Stimulated activated CD8-positive, alpha-beta memory T cell treated with anti-CD3 and anti-CD28 coated beads, Interleukin-7, amount 100 ng/mL, for 4 hours (primary cell): ENCODE measurements around the gene ANKRD11.

Source experiments
- DNase-seq, 2 donors: peaks; one replicate each; pipeline ENCODE4 v3.0.0-alpha.2; 2020; ENCODE audit warnings: low read depth in 2 of 2

ANKRD11 gene

DNA sequence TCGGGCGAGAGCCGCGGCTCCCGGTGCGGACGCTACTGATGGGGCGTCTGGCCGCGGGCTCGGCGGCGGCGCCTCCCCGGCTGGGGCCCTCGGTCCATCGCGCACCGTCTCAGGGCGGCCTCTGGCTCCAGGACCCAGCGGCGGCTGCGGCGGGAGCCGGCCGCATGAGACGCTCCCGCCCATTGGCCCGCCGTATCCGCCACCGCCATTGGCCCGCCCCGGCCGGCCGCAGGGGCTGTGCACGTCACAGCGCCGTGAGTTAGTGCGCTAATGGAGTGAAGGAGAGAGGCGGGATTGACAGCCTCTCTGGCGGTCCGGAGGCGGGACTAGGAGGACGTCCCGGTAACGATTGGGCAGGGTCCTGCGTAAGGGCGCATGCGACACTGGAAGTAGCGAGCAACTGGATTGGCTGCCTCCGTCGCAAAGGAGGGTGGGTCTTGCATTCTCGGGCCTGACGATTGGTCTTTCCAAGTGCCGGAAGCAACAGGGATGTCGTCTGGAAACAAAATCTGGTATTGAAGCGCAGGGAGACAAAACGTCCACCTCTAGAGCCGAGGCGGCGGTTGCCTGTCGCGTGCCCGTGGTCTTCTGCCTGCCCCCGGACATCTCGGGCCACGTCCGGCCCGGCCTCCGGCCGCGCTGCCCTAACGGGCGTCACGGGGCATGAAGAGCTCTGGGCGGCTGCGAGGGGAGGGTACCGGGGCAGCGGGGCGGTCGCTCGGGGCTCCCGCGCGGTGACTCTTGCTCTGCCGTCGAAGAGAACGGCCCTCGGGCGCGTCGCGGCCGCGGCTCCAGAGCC lies at the start of gene ANKRD11:
ANKRD11 (minus strand) TSS at position 123 of the 799 bp plus-strand sequence. CDS start 173,542 bp downstream, outside the sequence.
- peak; percentile 99 for DNase-seq

- no peak for DNase-seq
These were observed 47.9 kb upstream of the ANKRD11 start for GRCh38 chr16:89538286-89538685.

DNA sequence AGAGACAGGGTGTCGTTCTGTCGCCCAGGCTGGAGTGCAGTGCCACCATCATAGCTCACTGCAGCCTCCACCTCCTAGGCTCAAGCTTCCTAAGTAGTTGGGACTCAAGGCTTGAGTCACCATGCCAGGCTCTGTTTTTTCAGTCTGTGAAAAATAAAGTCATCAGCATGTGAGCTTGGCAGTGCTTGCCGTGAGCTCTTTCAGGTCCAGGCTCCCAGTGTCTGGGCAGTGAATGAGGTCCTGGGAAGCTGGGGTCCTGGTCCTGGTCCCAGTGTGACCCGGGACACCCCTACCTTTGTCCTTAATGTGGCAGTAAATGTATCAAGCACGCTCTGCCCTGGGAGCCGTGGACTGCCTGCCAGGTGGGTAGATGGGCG lies 47.2 kb upstream of the ANKRD11 start:
- no peak for DNase-seq

DNA sequence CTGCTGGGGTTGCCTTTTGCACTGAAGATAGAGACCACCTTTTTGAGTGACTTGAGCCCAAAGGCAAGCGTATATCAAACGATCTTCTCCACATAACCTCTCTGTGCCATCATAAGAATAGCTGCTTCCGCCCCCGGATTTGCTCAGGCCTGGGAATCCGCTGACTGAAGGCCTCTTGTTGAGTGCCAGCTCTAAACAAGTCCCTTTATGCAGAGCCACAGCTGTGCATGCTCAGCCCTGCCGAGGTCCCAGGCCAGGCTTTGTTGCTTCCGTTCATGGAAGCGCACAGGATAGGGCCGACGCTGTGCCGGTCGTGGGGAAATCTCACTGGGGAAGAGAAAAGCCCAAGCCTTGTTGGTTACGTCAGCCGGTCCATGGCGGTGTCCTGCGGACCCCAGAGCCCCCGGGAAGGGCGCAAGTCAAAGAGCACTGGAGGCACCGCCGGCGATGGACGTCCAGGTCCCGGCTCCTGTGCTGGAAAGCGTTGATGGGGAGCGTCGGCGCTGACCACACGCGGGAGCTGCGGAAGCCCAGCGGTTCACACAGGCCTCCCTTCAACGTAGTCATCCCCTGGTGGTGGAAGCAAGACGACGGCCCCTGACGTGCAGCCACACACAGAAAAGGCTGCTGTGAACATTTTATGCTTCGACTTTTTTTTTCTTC lies 46.7 kb upstream of the ANKRD11 start:
- no peak for DNase-seq

- no peak for DNase-seq
These were observed 46.0 kb upstream of the ANKRD11 start for GRCh38 chr16:89536371-89536770.

- DNase-seq: no peak
These were observed 43.9 kb upstream of the ANKRD11 start for GRCh38 chr16:89534252-89534756.

- no peak for DNase-seq
These were observed 41.6 kb upstream of the ANKRD11 start for GRCh38 chr16:89531821-89532526.

GRCh38 chr16:89530401-89531381 lies 40.3 kb upstream of the ANKRD11 start:
- DNase-seq: no peak

DNA sequence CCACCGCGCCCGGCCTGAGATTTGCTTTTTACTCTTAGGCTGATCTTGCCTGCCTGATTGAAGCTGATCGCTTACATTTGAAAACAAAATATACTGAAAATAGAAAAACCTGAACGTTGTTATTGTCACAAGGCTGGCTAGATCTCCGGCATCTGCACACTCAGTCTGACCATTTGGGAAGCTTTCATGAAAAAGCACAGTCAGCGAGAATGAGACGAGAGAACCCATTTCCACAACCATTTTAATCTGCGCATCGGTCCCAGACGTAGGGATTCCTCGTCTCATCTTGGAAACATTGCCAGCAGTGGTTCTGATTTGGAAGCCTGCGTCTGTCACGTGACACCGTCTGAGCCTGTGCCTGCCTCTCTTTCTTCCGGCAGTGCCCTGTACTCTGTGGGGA lies 38.7 kb upstream of the ANKRD11 start:
- DNase-seq: no peak

- no peak for DNase-seq
These were observed 35.0 kb upstream of the ANKRD11 start for GRCh38 chr16:89525146-89525913.

DNA sequence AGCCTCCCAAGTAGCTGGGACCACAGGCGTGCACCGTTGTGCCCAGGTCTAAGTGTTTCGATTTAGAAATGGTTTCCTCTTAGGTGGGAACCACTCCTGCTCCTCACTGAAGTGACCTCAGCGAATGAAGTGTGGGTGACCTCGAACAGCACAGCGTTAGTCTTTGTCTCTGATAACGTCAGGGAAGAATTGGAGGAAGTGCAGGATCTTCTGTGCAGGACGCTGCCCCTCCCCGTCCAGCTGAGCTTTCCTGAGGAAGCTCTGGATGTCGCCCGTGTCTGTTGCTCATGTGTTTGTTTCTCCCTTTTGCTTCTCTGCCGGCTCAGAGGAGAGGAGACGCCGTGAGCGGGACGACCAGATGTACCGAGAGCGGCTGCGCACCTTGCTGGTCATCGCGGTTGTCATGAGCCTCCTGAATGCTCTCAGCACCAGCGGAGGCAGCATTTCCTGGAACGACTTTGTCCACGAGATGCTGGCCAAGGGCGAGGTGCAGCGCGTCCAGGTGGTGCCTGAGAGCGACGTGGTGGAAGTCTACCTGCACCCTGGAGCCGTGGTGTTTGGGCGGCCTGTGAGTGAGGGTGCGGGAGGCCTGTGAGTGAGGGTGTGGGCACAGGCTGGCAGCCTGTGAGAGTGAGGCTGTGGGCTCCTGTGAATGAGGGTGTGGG lies 33.5 kb upstream of the ANKRD11 start:
- no peak for DNase-seq

DNA sequence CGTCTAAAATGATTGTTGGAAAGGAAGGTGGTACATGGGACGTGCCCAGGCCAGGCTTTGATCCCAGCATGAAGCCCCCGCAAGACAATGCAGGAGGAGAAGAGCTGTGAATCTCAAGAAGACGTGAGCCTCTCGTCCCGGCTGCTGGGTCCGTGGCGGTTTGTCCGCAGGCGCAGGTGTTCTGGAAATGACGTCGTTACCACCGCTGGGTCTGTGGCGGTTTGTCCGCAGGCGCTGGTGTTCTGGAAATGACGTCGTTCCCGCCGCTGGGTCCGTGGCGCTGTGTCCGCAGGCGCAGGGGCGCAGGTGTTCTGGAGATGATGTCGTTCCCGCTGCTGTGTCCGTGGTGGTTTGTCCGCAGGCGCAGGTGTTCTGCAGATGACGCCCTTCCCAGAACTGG lies 31.9 kb upstream of the ANKRD11 start:
- no peak for DNase-seq

DNA sequence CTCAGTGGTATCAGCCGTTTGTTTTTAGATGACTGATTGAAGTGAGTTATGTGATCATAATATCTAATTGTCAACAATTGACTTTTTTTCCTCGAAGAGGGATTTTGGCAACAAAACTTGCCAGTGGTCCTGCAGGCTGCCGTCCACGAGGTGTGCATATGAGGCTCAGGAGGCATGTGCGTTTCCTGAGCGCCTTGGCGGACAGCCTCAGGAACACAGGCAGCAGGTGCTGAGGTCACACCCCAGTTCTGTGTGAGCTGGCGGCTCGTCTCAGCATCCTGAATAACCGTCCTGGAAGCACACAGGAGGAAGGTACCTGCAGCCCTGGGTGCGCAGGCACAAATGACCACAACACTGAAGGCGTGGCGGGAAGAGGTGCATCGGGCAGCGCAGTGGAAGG lies 29.5 kb upstream of the ANKRD11 start:
- DNase-seq: no peak

DNA sequence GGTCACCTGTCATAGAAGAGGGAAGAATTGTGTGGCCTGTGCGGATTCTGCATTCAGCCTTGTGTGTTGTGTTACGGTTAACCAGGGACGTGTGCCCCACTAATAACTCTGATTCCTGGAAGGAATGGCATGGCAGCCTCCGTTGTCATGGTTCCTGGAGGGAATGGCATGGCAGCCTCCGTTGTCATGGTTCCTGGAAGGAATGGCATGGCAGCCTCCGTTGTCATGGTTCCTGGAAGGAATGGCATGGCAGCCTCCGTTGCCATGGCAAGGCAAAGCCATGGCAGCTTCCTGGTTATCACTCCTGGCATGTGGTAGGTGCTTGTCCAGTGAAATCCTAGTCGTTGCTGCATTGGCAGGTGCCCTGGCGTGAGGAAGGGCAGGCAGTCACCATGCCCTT lies 26.8 kb upstream of the ANKRD11 start:
- no peak for DNase-seq

DNA sequence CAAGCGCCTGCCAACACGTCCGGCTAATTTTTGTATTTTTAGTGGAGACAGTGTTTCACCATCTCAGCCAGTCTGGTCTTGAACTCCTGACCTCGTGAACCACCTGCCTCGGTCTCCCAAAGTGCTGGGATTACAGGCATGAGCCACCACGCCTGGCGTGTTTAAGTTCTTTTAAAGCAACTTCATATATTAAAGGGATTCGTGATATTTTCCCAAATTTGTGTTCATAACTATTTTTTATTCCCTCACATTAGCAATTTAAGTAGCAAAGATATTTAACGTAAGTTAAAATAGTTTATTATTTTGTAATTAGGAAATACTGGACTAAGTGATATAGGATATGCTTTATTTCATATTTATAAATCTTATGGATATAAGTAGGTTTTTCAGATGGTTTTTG lies 22.1 kb upstream of the ANKRD11 start:
- no peak for DNase-seq

DNA sequence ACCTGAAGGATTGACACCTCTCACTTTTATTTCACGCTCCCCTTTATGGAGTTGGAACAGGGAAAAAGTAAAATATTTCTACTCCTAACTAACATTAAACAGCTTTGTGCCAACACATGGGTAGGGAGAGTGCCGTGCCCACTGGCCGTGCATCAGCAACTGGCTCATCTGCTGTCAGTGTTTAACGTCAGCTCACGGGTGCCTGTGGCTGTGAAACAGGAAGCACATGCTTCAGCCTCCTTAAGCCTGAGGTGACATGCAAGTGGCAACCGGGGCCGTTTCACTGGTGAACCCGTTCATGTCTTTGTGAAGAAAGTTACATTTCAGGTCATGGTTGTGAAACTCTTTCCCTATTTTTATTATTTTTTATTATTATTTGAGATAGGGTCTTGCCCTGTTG lies 21.0 kb upstream of the ANKRD11 start:
- no peak for DNase-seq

DNA sequence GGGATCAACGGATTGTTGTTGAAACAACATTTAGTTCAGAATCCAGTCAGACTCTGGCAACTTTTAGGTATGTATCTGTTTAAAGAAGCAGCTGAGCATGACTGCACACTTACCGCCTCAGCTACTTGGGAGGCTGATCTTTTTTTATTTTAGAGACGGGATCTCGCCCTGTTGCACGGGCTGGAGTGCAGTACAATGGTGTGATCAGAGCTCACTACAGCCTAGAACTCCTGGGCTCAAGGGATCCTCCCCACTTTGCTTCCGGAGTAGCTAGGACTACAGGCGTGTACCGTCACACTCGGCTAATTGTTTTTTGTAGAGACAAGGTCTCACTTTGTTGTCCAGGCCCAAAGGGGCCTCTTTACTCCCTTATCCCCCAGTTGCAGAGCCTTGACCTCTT lies 20.2 kb upstream of the ANKRD11 start:
- no peak for DNase-seq

GRCh38 chr16:89507834-89508590 lies 17.7 kb upstream of the ANKRD11 start, which contains the start of gene SPG7:
TSS of gene SPG7 (plus strand) at chr16:89508403. CDS start at chr16:89508418, 15 bp downstream.
- DNase-seq: peak; percentile 63 to 83

- DNase-seq: no peak
These were observed 17.0 kb upstream of the ANKRD11 start for GRCh38 chr16:89507214-89507833.
